HL-60 (cell line): Measurements from ENCODE around the gene LPIN1.

ENCODE experiments used
- CTCF ChIP-seq: IDR thresholded peaks from one replicate; pipeline ENCODE4 v1.5.1; 2011; ENCODE audit warnings: low read length, control low read depth, inconsistent platforms; ENCODE audit not compliant: insufficient read depth
- GABPA ChIP-seq: IDR thresholded peaks from 2 replicates; pipeline ENCODE4 v1.6.1; 2012; ENCODE audit warnings: low read depth
- POLR2AphosphoS5 ChIP-seq: IDR thresholded peaks from 2 replicates; pipeline ENCODE4 v1.6.1; 2012; ENCODE audit warnings: low read depth
- REST ChIP-seq: IDR thresholded peaks from 2 replicates; pipeline ENCODE4 v1.6.1; 2012; ENCODE audit warnings: low read depth; ENCODE audit not compliant: insufficient replicate concordance

DNA sequence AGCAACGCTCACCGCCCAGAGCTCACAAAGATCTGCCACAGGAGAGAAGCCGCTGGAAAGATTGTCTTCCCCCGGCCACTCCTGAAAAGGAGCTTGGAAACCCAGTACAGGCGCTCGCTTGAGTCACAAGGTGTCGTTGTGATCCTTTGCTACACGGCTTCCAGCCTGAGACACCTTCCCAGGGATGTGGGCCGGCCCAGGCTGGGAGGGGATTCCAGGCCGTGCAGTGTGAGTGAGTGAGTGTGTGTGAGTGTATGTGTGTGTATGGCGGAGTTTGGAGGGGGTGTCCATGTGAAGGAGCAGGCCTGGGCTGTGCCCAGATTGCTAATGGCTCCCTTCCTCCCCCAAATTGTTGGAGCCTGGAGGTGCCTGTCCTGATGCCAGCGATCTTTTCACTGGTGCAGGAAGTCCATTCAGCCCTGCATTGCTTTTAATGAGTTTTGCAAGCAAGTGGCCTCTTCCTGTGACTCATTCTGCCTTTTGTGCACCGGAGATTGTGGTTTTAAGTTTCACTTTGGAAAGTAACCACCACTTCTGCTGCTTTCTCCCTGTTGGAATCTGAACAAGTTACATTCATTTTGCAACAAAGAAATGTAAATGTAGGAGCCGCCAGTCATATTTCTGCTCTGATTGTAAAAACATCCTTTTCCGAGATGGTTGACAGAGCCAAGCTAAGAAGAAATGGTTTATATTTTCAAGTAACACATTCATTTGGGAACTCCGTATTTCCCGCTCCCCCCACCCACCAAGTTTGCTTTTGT, 83.7 kb downstream of the LPIN1 start:
- no peak for TF ChIP-seq CTCF
- peak; percentile 94 for TF ChIP-seq POLR2AphosphoS5
- peak; percentile 43; the same call in 1 of the 2 replicates for TF ChIP-seq GABPA
- no peak for TF ChIP-seq REST
